Measurements from ENCODE around the gene LRTM2. TPM values are rescaled to one million over a fixed set of nuclear protein-coding genes. Genes with fewer than 3 reads are reported as not detected.

Gene LRTM2
- total and polyA plus RNA-seq, 9 of the 15 experiments (the other 6 are each of a cell fraction or from before 2014, with no cell fraction given) = 0.09 TPM; not detected in 8

GRCh38 chr12:1842183-1842904 lies 22.0 kb downstream of the LRTM2 start (continued):
- TF ChIP-seq, protein P1, sequence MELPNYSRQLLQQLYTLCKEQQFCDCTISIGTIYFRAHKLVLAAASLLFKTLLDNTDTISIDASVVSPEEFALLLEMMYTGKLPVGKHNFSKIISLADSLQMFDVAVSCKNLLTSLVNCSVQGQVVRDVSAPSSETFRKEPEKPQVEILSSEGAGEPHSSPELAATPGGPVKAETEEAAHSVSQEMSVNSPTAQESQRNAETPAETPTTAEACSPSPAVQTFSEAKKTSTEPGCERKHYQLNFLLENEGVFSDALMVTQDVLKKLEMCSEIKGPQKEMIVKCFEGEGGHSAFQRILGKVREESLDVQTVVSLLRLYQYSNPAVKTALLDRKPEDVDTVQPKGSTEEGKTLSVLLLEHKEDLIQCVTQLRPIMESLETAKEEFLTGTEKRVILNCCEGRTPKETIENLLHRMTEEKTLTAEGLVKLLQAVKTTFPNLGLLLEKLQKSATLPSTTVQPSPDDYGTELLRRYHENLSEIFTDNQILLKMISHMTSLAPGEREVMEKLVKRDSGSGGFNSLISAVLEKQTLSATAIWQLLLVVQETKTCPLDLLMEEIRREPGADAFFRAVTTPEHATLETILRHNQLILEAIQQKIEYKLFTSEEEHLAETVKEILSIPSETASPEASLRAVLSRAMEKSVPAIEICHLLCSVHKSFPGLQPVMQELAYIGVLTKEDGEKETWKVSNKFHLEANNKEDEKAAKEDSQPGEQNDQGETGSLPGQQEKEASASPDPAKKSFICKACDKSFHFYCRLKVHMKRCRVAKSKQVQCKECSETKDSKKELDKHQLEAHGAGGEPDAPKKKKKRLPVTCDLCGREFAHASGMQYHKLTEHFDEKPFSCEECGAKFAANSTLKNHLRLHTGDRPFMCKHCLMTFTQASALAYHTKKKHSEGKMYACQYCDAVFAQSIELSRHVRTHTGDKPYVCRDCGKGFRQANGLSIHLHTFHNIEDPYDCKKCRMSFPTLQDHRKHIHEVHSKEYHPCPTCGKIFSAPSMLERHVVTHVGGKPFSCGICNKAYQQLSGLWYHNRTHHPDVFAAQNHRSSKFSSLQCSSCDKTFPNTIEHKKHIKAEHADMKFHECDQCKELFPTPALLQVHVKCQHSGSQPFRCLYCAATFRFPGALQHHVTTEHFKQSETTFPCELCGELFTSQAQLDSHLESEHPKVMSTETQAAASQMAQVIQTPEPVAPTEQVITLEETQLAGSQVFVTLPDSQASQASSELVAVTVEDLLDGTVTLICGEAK (IDR thresholded peaks at IDR 0.05) = no peak
- TF ChIP-seq, protein P1 (CRISPR knock-in tag; IDR thresholded peaks at IDR 0.05) = no peak
- TF ChIP-seq, protein P2, sequence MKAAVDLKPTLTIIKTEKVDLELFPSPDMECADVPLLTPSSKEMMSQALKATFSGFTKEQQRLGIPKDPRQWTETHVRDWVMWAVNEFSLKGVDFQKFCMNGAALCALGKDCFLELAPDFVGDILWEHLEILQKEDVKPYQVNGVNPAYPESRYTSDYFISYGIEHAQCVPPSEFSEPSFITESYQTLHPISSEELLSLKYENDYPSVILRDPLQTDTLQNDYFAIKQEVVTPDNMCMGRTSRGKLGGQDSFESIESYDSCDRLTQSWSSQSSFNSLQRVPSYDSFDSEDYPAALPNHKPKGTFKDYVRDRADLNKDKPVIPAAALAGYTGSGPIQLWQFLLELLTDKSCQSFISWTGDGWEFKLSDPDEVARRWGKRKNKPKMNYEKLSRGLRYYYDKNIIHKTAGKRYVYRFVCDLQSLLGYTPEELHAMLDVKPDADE (conservative IDR thresholded peaks at IDR 0.05; ENCODE audit: control insufficient read depth, low read depth, low read length) = no peak
- no peak for TF ChIP-seq EP300 (IDR thresholded peaks at IDR 0.05; ENCODE audit: low read length)
- no peak for TF ChIP-seq AFF1 (IDR thresholded peaks at IDR 0.05; ENCODE audit: low read depth in 1 of 2, partially characterized antibody in 2 of 2)
- TF ChIP-seq FOXM1 (IDR thresholded peaks at IDR 0.05; ENCODE audit: low read depth) = no peak
- no peak for TF ChIP-seq FOXM1 (CRISPR knock-in tag; IDR thresholded peaks at IDR 0.05; ENCODE audit: low read depth)
- TF ChIP-seq ZNF316 (IDR thresholded peaks at IDR 0.05) = no peak
- no peak for TF ChIP-seq CHD4 (IDR thresholded peaks at IDR 0.05; ENCODE audit: insufficient read depth, insufficient replicate concordance, low read depth, low read length, poor library complexity, severe bottlenecking)
- no peak for TF ChIP-seq CEBPG (CRISPR knock-in tag; IDR thresholded peaks at IDR 0.05)
- no peak for TF ChIP-seq CEBPG (tag; conservative IDR thresholded peaks at IDR 0.05 in 1 of 2, IDR thresholded peaks at IDR 0.05 in 1 of 2)
- no peak for TF ChIP-seq ETV6 (IDR thresholded peaks at IDR 0.05; ENCODE audit: borderline replicate concordance in 1 of 2, low read depth in 2 of 2, low read length in 1 of 2)
- TF ChIP-seq ETV6 (CRISPR knock-in tag; IDR thresholded peaks at IDR 0.05; ENCODE audit: borderline replicate concordance) = no peak

Measured in K562 (cell line).